Mammary epithelial cell (primary cell): ENCODE results near the gene NPAS3.

ENCODE experiments used
- CTCF ChIP-seq, 2 donors: IDR thresholded peaks in 1 of 2; conservative IDR thresholded peaks in 1 of 2; 2 replicates each; pipeline ENCODE4 v1.5.1; 2011 to 2012; ENCODE audit warnings: inconsistent platforms in 2 of 2, low read length in 2 of 2, mild to moderate bottlenecking in 2 of 2, control low read depth in 1 of 2, low read depth in 1 of 2; ENCODE audit not compliant: insufficient read depth in 1 of 2; ENCODE audit errors: extremely low read depth in 1 of 2
- EZH2 ChIP-seq: IDR thresholded peaks from 2 replicates; pipeline ENCODE4 v1.6.1; 2012; ENCODE audit warnings: low read length, inconsistent platforms, borderline replicate concordance

- no peak for TF ChIP-seq CTCF (conservative IDR thresholded peaks at IDR 0.05 in 1 of 2, IDR thresholded peaks at IDR 0.05 in 1 of 2; ENCODE audit: extremely low read depth in 1 of 2, insufficient read depth in 1 of 2, low read depth in 1 of 2, low read length in 2 of 2)
- no peak for TF ChIP-seq EZH2
These were observed 704.1 kb downstream of the NPAS3 start for GRCh38 chr14:33642691-33643244.
